GM21390 (cell line): ENCODE measurements around the gene MUC20.
"Not testable (repeated sequence)": the region's sequence is repeated elsewhere in the genome, so short reads cannot be mapped to it uniquely, and the experiment has no call there.

ENCODE experiments used
- ATAC-seq: cut with Tn5 transposase; IDR thresholded peaks from one replicate; pipeline ENCODE4 v1.9.1; 2021; ENCODE audit not compliant: unreplicated experiment

Gene MUC20

GRCh38 chr3:195728789-195729188 lies 8.0 kb downstream of the MUC20 start:
- ATAC-seq, result not testable (repeated sequence)

DNA sequence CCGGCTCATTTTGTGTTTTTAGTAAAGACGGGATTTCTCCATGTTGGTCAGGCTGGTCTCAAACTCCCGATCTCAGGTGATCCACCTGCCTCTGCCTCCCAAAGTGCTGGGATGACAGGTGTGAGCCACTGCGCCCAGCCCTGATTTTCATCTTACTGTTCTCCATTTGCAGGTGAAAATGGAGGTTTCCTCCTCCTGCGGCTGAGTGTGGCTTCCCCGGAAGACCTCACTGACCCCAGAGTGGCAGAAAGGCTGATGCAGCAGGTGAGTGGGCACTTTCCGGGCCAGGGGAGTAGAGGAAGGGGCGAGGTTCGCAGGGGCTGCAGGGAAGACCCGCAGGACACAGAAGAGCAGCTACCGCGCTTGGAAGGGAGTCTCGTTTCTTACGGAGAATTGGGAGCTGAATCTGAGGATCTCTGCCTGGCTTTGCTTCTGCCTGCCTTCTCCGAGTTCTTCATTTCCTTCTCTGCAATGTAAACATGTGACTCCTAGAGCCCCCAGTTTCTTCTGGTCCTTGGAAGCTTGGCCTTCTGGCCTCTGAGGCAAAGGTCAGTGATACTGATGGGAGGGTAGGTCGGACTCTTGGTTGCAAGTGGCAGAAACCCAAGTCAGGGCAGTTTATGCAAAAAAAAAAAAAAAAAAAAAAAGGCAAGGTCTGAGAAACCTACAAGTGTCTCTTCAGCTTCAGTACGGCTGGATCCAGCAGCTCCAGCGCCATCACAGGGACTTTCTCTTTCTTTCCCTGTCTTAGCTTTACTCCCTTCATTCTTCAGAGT lies 8.9 kb downstream of the MUC20 start:
- no peak for ATAC-seq

DNA sequence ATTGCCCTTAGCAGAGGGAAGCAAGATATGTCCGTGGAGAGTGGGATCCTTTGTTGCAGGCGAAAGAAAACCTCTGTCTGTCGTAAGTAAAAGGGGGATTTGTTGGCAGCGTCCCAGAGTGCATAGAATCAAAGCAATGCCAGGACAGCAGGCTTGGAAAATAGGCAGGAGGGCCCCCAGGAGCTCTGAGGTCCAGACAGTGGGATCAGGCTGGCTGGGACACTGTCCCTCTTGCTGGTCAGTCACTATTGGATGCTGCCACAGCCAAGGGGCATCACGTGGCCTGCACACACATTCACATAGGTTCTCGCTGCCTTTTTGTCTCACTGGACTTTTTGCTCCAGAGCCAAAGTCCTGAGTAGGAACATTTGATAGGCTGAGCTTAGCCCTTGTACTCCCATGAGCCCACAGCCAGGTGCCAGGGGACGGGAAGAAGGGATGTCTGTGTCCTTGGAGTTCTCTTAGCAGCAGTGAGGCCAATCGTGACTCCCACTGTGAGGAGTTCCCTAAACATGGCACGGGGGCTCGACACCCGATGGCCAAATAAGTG lies 10.7 kb downstream of the MUC20 start:
- no peak for ATAC-seq

DNA sequence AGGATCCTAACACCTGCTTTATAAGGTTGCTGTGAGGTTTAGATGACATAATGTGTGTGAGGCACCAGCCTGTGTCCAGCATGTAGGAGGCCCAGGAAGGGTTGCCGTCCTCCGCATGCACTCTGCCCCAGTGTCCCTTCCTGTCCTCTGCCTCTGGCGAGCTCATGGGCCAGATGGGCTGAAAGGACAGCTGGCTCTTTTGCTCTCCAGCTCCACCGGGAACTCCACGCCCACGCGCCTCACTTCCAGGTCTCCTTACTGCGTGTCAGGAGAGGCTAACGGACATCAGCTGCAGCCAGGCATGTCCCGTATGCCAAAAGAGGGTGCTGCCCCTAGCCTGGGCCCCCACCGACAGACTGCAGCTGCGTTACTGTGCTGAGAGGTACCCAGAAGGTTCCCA lies 12.2 kb downstream of the MUC20 start:
- ATAC-seq, result no peak

- no peak for ATAC-seq
Measured at GRCh38 chr3:195735036-195735695, 14.4 kb downstream of the MUC20 start.

DNA sequence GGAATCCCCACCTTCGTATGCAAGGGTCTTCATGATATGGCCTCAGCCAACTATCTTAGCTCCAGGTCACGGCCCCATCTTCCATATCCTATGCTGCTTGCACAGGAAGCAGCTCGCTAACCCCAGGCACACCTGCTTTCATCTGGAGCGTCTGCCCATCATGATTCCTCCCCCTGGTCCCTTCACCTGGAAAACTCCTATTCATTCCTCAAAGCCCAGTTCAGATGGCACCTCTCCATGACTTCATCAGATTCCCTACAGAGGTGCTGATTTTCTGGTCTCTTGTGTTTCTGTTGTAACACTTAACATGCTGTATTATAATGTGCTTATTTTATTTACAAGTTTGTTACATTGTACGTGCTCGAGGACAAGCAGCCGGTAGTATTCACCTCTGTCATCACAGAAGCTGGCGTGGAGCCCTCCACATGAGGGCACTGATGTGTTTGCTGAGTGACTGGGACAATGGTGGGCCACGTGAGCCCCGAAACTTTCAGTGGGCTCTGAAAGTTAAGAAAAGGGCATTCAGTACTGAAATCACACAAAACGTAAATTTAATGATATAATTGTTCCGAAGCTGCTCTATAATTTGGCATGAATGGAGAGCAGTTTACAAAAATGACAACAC lies 16.2 kb downstream of the MUC20 start:
- ATAC-seq, result no peak

DNA sequence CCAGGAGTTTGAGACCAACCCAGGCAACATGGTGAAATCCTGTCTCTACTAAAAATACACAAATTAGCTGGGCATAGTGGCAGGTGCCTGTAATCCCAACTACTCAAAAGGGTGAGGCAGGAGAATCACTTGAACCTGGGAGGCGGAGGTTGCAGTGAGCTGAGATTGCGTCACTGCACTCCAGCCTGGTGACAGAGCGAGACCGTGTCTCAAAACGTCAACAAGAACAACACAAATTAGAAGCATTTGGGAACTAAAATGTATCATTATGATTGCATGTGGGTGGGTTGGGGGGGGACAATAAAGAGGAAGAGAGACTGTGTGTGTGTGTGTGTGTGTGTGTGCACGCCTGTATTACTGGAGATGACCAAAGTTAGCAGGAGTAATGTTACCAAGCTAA lies 17.0 kb downstream of the MUC20 start:
- not testable (repeated sequence) for ATAC-seq

DNA sequence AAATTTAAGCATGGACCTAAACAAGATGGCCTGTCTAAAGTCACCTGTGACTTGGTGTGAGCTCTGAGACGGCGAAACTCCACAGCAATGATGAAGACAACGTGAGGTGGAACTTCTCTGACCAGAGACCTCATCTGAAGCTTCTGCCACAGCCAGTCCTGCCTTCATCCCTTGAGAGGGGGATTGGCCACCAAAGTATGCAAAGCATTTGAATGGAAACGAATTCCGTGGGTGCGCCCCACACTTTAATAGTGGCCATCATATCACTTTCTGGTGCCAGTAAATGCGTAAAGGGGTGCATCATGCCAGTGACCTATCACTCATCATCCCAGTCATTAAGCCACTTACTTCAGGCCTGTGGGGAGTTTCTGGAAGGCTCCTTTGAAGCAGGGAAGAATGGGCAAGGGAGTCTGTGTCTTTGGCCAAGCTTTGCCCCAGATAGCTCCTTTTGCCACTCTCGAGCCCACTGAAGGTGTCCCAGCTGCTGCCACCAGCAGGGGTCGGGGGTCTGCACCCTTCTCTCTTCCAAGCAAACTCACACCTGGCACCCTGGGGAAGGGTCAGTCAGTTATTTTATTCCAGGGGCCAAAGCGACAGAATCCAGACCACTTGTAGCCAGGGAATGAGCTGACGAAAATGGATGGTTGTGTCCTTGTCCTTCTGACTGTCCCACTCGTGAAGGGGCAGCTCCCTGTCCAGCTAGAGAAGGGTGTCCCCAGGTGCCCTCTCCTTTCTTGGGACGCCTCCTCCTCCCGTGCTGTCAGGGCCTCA lies 17.7 kb downstream of the MUC20 start:
- ATAC-seq, result no peak

DNA sequence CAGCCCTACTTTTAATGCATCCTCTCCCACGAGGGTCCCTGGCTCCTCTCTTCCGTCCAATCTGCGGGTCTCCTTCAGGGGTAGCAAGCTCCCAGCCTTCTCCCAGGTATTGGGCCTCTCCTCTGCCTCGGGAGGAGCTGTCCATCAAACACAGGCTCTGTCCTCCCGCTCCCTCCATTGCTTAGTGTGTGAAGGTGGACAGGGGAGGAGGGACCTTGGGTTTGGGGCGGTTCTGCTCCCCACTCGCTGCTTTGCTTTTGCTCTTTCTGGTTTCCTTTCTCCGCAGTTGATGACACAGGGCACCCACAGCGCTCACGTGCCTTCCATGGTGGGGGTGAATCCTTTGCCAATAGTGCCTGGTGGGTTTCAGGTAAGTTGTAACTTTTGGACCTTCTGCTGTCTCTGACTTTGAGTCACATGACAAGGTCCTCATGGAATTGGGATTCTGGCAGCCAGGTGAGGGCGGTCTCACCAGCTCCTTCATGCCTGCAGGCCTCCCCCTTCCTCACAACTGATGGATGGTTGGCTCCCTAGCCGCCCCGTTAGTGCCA lies 18.9 kb downstream of the MUC20 start:
- no peak for ATAC-seq

GRCh38 chr3:195744437-195744836 lies 23.7 kb downstream of the MUC20 start:
- ATAC-seq, result no peak

GRCh38 chr3:195746346-195746745 lies 25.6 kb downstream of the MUC20 start:
- ATAC-seq, result no peak

DNA sequence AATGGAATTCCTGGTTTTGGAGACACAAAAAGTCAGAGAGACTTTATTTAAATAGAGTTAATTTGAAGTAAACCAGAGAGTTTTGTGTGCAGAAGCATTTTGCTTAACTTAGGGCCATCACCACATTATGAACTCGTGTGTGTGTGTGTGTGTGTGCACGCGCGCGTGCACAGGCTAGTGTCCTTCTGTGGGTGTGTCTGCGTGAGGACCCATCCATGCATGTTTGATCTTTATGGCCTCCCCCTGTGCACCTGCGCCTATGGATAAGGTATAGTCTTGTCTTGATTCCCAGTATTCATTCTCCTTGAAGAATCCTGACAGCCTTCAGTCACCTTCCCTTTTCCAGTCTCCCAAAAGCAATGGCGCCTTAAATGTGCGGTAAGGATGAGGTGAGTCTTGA lies 26.0 kb downstream of the MUC20 start:
- no peak for ATAC-seq

DNA sequence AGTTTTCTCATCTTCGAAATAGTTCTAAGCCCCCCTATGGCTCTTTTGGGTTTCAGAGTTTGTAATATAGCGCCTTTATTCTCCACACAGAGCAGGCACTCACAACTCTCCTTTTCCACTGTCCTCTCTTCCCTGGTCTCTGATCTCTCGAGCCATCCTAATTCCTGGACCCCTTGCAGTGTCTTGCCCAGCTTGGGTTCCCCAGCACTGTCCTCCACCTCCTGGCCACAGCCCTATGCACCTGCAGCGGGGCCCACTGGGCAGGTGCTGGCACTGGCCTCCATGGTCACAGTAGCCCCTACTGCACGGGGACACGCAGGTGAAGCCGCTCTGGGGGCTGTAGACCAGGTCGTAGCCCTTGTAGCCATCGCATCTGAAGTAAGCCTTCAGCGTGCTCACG lies 27.9 kb downstream of the MUC20 start:
- no peak for ATAC-seq

DNA sequence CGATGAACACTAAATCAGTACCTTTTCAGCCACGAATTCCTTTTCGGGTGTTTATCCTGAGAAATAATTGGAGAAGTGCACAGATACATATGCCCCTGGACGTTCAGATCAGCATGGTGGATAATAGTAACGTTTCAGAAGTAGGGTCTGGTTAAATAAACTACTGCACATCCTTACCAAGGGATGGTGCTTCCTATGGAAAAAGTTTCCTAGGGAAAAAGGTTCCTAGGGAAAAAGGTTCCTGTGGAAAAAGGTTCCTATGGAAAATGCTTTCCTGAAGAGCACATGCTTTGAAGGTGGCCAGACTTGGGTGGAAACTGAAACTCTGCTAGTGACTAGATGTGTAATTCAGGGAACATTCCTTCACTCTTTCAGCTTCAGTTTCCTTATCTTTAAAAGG lies 28.3 kb downstream of the MUC20 start:
- ATAC-seq, result not testable (repeated sequence)

GRCh38 chr3:195750797-195751520 lies 30.2 kb downstream of the MUC20 start:
- no peak for ATAC-seq

DNA sequence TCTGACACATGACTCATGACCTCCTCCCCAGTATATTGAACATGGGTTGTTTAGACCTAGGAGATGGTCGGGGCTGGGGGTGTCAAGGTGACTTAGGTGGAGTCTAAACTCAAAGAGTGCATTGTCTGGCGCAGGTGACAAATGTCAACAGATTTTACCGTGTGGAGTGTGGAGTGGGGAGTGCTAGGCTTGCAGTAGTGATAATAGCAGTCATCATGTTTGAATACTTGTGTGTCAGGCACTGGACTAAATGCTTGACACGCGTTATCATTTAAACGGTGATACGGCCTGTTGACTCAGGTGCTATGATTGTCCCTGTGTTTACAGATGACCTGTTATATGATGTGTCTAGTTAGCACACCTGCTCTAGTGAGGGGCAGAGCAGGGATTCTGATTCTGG lies 30.8 kb downstream of the MUC20 start:
- no peak for ATAC-seq

- no peak for ATAC-seq
Measured at GRCh38 chr3:195752066-195752465, 31.3 kb downstream of the MUC20 start.

DNA sequence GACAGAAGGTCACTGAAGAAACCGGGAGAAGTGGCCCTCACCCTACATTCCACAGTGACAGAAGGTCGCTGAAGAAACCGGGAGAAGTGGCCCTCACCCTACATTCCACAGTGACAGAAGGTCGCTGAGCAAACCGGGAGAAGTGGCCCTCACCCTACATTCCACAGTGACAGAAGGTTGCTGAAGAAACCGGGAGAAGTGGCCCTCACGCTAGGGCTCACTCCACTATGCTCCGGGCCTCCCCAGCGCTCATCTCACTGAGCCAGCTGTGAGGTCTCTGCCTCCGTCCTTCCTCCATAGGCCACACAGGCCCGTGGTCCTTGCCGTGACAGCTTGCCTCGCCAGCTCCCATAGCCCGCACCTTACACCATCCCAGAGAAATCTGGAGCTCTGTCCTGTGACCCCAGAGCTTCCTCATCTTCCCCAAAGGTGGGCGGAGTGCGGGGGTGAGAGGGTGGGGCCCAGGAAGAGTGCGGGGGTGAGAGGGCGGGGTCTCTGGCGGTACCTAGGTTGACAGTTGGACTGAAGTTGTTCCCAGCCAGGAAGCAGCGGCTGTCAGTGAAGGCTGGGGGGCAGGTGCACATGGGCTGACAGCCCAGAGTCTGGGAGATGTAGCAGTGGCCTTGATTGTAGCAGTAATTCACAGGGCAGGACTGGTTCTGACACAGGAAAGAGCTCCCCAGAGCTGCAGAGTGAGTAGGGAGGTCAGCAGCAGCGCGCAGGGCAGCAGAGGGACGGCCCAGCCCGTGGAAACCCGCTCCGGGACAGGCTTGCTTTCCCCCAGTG lies 32.0 kb downstream of the MUC20 start:
- ATAC-seq, result no peak

GRCh38 chr3:195753581-195753980 lies 32.8 kb downstream of the MUC20 start:
- ATAC-seq, result no peak
